Measurements from ENCODE around the gene SNAI1.

The SNAI1 gene

DNA sequence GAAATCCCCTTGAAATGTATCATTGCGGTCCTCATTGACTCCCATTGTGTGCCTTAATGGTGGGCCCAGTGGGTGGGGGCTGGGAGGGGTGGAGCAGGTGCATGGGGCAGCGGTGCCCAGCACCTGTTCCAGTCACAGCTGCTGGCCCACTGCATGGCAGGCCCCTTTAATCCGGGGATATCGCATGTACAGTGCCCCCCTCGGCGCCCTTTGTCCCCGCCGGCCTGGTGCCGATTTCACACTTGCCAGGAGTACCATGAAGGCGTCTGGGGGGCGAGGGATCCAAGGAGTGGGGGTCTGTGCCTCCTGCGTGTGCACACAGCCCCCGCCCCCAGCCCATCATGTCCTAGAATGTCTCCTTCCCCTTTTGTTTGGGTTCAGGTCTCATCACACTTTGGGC is 2.8 kb downstream of the SNAI1 start:
- TF ChIP-seq, protein P1, sequence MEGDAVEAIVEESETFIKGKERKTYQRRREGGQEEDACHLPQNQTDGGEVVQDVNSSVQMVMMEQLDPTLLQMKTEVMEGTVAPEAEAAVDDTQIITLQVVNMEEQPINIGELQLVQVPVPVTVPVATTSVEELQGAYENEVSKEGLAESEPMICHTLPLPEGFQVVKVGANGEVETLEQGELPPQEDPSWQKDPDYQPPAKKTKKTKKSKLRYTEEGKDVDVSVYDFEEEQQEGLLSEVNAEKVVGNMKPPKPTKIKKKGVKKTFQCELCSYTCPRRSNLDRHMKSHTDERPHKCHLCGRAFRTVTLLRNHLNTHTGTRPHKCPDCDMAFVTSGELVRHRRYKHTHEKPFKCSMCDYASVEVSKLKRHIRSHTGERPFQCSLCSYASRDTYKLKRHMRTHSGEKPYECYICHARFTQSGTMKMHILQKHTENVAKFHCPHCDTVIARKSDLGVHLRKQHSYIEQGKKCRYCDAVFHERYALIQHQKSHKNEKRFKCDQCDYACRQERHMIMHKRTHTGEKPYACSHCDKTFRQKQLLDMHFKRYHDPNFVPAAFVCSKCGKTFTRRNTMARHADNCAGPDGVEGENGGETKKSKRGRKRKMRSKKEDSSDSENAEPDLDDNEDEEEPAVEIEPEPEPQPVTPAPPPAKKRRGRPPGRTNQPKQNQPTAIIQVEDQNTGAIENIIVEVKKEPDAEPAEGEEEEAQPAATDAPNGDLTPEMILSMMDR (IDR thresholded peaks at IDR 0.05; ENCODE audit: extremely low read depth, insufficient read depth, missing control alignments) = no peak
- in situ Hi-C loops (cut with MboI; ENCODE audit: low pct_unique_long_range_greater_than_20kb, low sequenced_read_pairs, unreplicated experiment) = loop anchor here (25.0 kb wide), 1 partner anchor 202 kb away; the partner anchor contains the start of gene CEBPB

DNA sequence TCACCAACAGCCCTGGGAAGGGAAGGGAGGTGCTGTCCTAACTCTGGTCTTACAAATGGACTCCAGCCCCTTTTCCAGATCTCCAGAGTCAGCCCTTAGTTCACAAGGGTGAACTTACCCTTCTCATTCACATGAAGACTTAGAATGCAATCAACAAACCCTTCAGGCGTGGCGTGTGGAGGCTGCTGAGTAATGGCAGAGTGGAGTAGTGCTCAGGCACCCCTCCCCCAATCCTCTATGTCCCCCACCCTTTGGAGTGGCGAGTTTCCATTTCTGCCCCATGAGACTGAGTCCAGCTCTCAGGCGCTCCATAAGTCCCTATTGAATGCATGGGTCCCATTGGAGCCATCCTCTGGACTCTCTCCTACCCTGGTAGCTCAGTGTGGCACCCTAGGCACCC is 3.3 kb downstream of the SNAI1 start:
- DNase-seq (ENCODE audit: low spot score) = no peak
- TF ChIP-seq, protein P1 (IDR thresholded peaks at IDR 0.05; ENCODE audit: extremely low read depth, insufficient read depth, missing control alignments) = no peak
- in situ Hi-C loops (cut with MboI; ENCODE audit: low pct_unique_long_range_greater_than_20kb, low sequenced_read_pairs, unreplicated experiment) = loop anchor here (25.0 kb wide), 1 partner anchor 201 kb away; the partner anchor contains the start of gene CEBPB

More for the DNA sequence above, 2.8 kb downstream of the SNAI1 start:
- DNase-seq (ENCODE audit: low spot score) = no peak

DNA sequence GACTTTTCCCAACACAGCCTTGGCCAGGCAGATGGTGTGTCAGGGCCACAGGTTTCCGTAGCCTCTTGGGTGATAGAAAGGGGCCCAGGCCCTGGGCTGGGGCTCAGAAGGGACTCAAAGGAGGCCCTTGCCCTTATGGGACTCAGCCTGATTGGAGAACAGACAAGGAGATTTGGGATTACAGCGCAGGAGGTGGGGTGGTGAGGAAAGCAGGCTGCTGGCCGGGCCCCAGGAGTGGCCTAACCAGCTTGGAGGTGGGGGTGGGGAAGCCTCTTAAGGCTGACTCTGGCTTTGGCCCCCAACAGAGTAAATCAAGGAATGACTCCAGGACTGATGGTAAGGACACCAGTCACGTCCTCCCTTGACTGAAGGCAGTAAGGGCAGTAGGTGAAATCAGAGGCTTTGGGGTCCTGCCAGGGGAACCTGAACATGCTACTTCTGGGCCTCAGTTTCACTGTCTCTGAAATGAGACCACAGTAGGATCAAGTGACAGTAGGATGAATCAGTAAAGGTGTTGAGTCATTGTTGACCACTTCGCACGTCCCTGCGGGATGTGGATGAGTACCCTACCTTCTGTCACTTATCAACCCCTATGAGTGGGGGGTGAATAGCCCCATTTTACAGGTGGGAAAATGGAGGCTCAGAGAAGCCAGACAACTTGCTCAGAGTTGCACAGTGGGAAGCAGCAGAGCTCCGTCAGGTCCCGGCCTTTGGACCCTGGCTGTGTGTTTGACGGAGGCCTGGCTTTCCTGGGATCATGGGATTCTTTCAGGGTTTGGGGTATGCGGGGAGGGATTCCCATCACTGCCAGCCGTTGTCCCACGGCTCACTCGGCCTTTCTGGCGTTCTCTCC is 4.5 kb downstream of the SNAI1 start:
- TF ChIP-seq, protein P1 (IDR thresholded peaks at IDR 0.05; ENCODE audit: extremely low read depth, insufficient read depth, missing control alignments) = no peak
- no peak for DNase-seq (ENCODE audit: low spot score)
- in situ Hi-C loops (cut with MboI; ENCODE audit: low pct_unique_long_range_greater_than_20kb, low sequenced_read_pairs, unreplicated experiment) = loop anchor here (25.0 kb wide), 1 partner anchor 200 kb away; the partner anchor contains the start of gene CEBPB

DNA sequence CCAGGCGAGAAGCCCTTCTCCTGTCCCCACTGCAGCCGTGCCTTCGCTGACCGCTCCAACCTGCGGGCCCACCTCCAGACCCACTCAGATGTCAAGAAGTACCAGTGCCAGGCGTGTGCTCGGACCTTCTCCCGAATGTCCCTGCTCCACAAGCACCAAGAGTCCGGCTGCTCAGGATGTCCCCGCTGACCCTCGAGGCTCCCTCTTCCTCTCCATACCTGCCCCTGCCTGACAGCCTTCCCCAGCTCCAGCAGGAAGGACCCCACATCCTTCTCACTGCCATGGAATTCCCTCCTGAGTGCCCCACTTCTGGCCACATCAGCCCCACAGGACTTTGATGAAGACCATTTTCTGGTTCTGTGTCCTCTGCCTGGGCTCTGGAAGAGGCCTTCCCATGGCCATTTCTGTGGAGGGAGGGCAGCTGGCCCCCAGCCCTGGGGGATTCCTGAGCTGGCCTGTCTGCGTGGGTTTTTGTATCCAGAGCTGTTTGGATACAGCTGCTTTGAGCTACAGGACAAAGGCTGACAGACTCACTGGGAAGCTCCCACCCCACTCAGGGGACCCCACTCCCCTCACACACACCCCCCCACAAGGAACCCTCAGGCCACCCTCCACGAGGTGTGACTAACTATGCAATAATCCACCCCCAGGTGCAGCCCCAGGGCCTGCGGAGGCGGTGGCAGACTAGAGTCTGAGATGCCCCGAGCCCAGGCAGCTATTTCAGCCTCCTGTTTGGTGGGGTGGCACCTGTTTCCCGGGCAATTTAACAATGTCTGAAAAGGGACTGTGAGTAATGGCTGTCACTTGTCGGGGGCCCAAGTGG is 5.3 kb downstream of the SNAI1 start:
- TF ChIP-seq, protein P1 (IDR thresholded peaks at IDR 0.05; ENCODE audit: extremely low read depth, insufficient read depth, missing control alignments) = no peak
- in situ Hi-C loops (cut with MboI; ENCODE audit: low pct_unique_long_range_greater_than_20kb, low sequenced_read_pairs, unreplicated experiment) = loop anchor here (25.0 kb wide), 1 partner anchor 199 kb away; the partner anchor contains the start of gene CEBPB
- no peak for DNase-seq (ENCODE audit: low spot score)

DNA sequence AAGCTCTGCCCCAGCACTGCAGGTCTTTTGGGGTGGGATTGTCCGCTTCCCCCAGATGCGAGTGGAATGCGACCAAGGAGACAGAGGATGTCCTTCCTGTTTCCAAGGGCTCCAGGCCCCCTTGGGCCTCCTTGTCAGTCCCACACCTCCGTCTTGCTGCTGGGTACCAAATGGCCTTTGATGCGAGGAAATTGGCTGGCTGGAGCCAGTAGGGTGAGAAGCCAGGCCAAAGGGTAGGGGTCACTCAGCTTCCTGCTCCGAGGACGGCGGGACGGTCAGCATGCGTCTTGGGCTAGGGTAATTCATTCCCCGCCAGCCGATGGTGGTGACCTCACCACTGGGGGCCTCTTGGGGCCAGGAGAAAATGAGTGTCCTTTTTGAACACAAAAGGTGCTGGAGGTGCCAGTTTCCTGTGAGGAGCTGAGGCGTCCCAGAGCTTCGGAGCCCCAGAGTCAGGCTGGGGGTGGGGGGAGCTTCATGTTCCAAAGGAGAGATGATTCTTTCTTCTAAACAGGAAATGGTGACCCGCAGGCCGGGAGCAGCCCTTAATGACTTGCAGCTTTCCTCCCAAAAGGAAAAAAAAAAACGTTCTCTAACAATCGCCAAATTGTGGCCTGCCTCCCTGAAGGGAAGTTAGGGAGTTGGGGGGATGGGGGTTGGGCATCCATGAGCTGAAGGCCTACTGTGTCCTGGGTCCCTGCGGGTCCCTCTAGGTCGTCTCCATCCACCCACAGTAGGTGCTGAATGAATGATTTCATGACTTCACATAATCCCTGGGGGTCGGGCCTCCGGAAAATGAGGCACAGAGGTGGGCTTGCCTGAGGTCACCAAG is 6.7 kb downstream of the SNAI1 start:
- in situ Hi-C loops (cut with MboI; ENCODE audit: low pct_unique_long_range_greater_than_20kb, low sequenced_read_pairs, unreplicated experiment) = loop anchor here (25.0 kb wide), 1 partner anchor 198 kb away; the partner anchor contains the start of gene CEBPB
- no peak for DNase-seq (ENCODE audit: low spot score)
- TF ChIP-seq, protein P1 (IDR thresholded peaks at IDR 0.05; ENCODE audit: extremely low read depth, insufficient read depth, missing control alignments) = no peak
